Activated naive CD8-positive, alpha-beta T cell treated with anti-CD3 and anti-CD28 coated beads for 36 hours (primary cell): Measurements from ENCODE around the gene DAB1. TPM values are rescaled to one million over a fixed set of nuclear protein-coding genes. Genes with fewer than 3 reads are reported as not detected.
A peak's percentile ranks its signal among the peaks of the same experiment; 100 is the strongest.

Experiments
- DNase-seq: peaks from one replicate; pipeline ENCODE4 v3.0.0; 2021
- H3K27ac Mint-ChIP-seq: one replicate; pipeline ENCODE4 v1.8.0; 2022; ENCODE audit warnings: mild to moderate bottlenecking, moderate library complexity, mixed read lengths
- H3K27me3 Mint-ChIP-seq: one replicate; pipeline ENCODE4 v1.8.0; 2022; ENCODE audit warnings: mild to moderate bottlenecking, mixed read lengths
- H3K36me3 Mint-ChIP-seq: one replicate; pipeline ENCODE4 v1.8.0; 2021; ENCODE audit warnings: mild to moderate bottlenecking, mixed read lengths
- H3K4me1 Mint-ChIP-seq: one replicate; pipeline ENCODE4 v1.8.0; 2021; ENCODE audit warnings: mixed read lengths
- H3K4me3 Mint-ChIP-seq: one replicate; pipeline ENCODE4 v1.8.0; 2022; ENCODE audit warnings: mild to moderate bottlenecking, moderate library complexity, mixed read lengths
- H3K9me3 Mint-ChIP-seq: one replicate; pipeline ENCODE4 v1.8.0; 2022; ENCODE audit warnings: mixed read lengths
- total RNA-seq, 2 experiments: library from RNA; stranded (reverse); gene quantifications; one replicate each; pipeline ENCODE4 v1.2.3, GENCODE V29; 2021

DAB1 gene
- total RNA-seq, 2 experiments from 2014 or later = not detected

- no peak for DNase-seq
- H3K36me3 Mint-ChIP-seq = no peaks in the 10 kb centered on the region
- no peak overlapping the region for H3K27ac Mint-ChIP-seq
- H3K27me3 Mint-ChIP-seq = no peaks in the 10 kb centered on the region
- H3K4me3 Mint-ChIP-seq = no peak overlapping the region
- H3K4me1 Mint-ChIP-seq = no peaks in the 10 kb centered on the region
- no peaks in the 10 kb centered on the region for H3K9me3 Mint-ChIP-seq
Measured at GRCh38 chr1:57327336-57327735, 96.5 kb downstream of the DAB1 start.

GRCh38 chr1:57325536-57325935 lies 98.3 kb downstream of the DAB1 start:
- no peak overlapping the region for H3K4me3 Mint-ChIP-seq
- no peaks in the 10 kb centered on the region for H3K9me3 Mint-ChIP-seq
- no peak overlapping the region for H3K27ac Mint-ChIP-seq
- no peaks in the 10 kb centered on the region for H3K27me3 Mint-ChIP-seq
- DNase-seq = no peak
- no peaks in the 10 kb centered on the region for H3K36me3 Mint-ChIP-seq
- H3K4me1 Mint-ChIP-seq = no peaks in the 10 kb centered on the region

GRCh38 chr1:57325117-57325516 lies 98.7 kb downstream of the DAB1 start:
- no peak overlapping the region for H3K4me3 Mint-ChIP-seq
- no peaks in the 10 kb centered on the region for H3K36me3 Mint-ChIP-seq
- no peaks in the 10 kb centered on the region for H3K4me1 Mint-ChIP-seq
- H3K27ac Mint-ChIP-seq = no peak overlapping the region
- DNase-seq = no peak
- no peaks in the 10 kb centered on the region for H3K27me3 Mint-ChIP-seq
- H3K9me3 Mint-ChIP-seq = no peaks in the 10 kb centered on the region

GRCh38 chr1:57324388-57324787 lies 99.5 kb downstream of the DAB1 start:
- DNase-seq = no peak
- Mint-ChIP-seq H3K27ac (no peak overlapping the region), H3K9me3 (no peaks in the 10 kb centered on the region), H3K27me3 (no peaks in the 10 kb centered on the region), H3K4me3 (no peak overlapping the region), H3K4me1 (no peaks in the 10 kb centered on the region), H3K36me3 (no peaks in the 10 kb centered on the region)

- no peaks in the 10 kb centered on the region for H3K27me3 Mint-ChIP-seq
- H3K27ac Mint-ChIP-seq = no peak overlapping the region
- peaks cover 4% of the 10 kb centered on the region for H3K9me3 Mint-ChIP-seq
- H3K4me1 Mint-ChIP-seq = no peaks in the 10 kb centered on the region
- H3K4me3 Mint-ChIP-seq = no peak overlapping the region
- no peaks in the 10 kb centered on the region for H3K36me3 Mint-ChIP-seq
- DNase-seq = no peak
Measured at GRCh38 chr1:57321776-57322175, 102.1 kb downstream of the DAB1 start.

GRCh38 chr1:57319791-57320190 lies 104.1 kb downstream of the DAB1 start:
- no peaks in the 10 kb centered on the region for H3K36me3 Mint-ChIP-seq
- no peaks in the 10 kb centered on the region for H3K4me1 Mint-ChIP-seq
- no peak overlapping the region for H3K27ac Mint-ChIP-seq
- no peak for DNase-seq
- no peaks in the 10 kb centered on the region for H3K27me3 Mint-ChIP-seq
- H3K4me3 Mint-ChIP-seq = no peak overlapping the region
- H3K9me3 Mint-ChIP-seq = peaks cover 4% of the 10 kb centered on the region

- H3K36me3 Mint-ChIP-seq = no peaks in the 10 kb centered on the region
- DNase-seq = no peak
- peaks cover 4% of the 10 kb centered on the region for H3K9me3 Mint-ChIP-seq
- no peaks in the 10 kb centered on the region for H3K4me1 Mint-ChIP-seq
- no peak overlapping the region for H3K4me3 Mint-ChIP-seq
- H3K27ac Mint-ChIP-seq = no peak overlapping the region
- no peaks in the 10 kb centered on the region for H3K27me3 Mint-ChIP-seq
Measured at GRCh38 chr1:57319165-57319564, 104.7 kb downstream of the DAB1 start.

GRCh38 chr1:57316861-57317260 lies 107.0 kb downstream of the DAB1 start:
- Mint-ChIP-seq H3K36me3 (no peaks in the 10 kb centered on the region), H3K27ac (no peak overlapping the region)

GRCh38 chr1:57316291-57316690 lies 107.6 kb downstream of the DAB1 start:
- Mint-ChIP-seq H3K27me3 (no peaks in the 10 kb centered on the region), H3K4me1 (no peaks in the 10 kb centered on the region), H3K36me3 (no peaks in the 10 kb centered on the region), H3K27ac (no peak overlapping the region), H3K9me3 (peaks cover 4% of the 10 kb centered on the region), H3K4me3 (no peak overlapping the region)
- no peak for DNase-seq

More at GRCh38 chr1:57316861-57317260, 107.0 kb downstream of the DAB1 start:
- H3K4me1 Mint-ChIP-seq = no peaks in the 10 kb centered on the region
- H3K4me3 Mint-ChIP-seq = no peak overlapping the region
- H3K27me3 Mint-ChIP-seq = no peaks in the 10 kb centered on the region
- peaks cover 4% of the 10 kb centered on the region for H3K9me3 Mint-ChIP-seq
- no peak for DNase-seq

- H3K36me3 Mint-ChIP-seq = no peaks in the 10 kb centered on the region
- H3K27me3 Mint-ChIP-seq = peaks cover 8% of the 10 kb centered on the region
- no peak overlapping the region for H3K27ac Mint-ChIP-seq
- peaks cover 3% of the 10 kb centered on the region for H3K9me3 Mint-ChIP-seq
- no peak overlapping the region for H3K4me3 Mint-ChIP-seq
- H3K4me1 Mint-ChIP-seq = no peaks in the 10 kb centered on the region
- DNase-seq = no peak
Measured at GRCh38 chr1:57312869-57313268, 111.0 kb downstream of the DAB1 start.

- peaks cover 3% of the 10 kb centered on the region for H3K36me3 Mint-ChIP-seq
- peaks cover 6% of the 10 kb centered on the region for H3K4me1 Mint-ChIP-seq
- no peak for DNase-seq
- peaks cover 6% of the 10 kb centered on the region for H3K9me3 Mint-ChIP-seq
- no peak overlapping the region for H3K27ac Mint-ChIP-seq
- peaks cover 8% of the 10 kb centered on the region for H3K27me3 Mint-ChIP-seq
- no peak overlapping the region for H3K4me3 Mint-ChIP-seq
Measured at GRCh38 chr1:57311411-57311810, 112.4 kb downstream of the DAB1 start.

- H3K36me3 Mint-ChIP-seq = peaks cover 3% of the 10 kb centered on the region
- DNase-seq = no peak
Measured at GRCh38 chr1:57311006-57311405, 112.9 kb downstream of the DAB1 start.

GRCh38 chr1:57309630-57310029 lies 114.2 kb downstream of the DAB1 start:
- peaks cover 6% of the 10 kb centered on the region for H3K9me3 Mint-ChIP-seq
- H3K36me3 Mint-ChIP-seq = peaks cover 3% of the 10 kb centered on the region
- H3K27ac Mint-ChIP-seq = no peak overlapping the region
- H3K27me3 Mint-ChIP-seq = peaks cover 8% of the 10 kb centered on the region
- H3K4me1 Mint-ChIP-seq = peaks cover 6% of the 10 kb centered on the region
- H3K4me3 Mint-ChIP-seq = no peak overlapping the region
- no peak for DNase-seq

More at GRCh38 chr1:57311006-57311405, 112.9 kb downstream of the DAB1 start:
- Mint-ChIP-seq H3K27me3 (peaks cover 8% of the 10 kb centered on the region), H3K9me3 (peaks cover 6% of the 10 kb centered on the region), H3K4me3 (no peak overlapping the region), H3K4me1 (peaks cover 6% of the 10 kb centered on the region), H3K27ac (no peak overlapping the region)

- H3K27me3 Mint-ChIP-seq = peaks cover 14% of the 10 kb centered on the region
- peaks cover 3% of the 10 kb centered on the region for H3K36me3 Mint-ChIP-seq
- peak; percentile 16 for DNase-seq
- H3K9me3 Mint-ChIP-seq = peaks cover 6% of the 10 kb centered on the region
- peaks cover 6% of the 10 kb centered on the region for H3K4me1 Mint-ChIP-seq
- H3K27ac Mint-ChIP-seq = no peak overlapping the region
- H3K4me3 Mint-ChIP-seq = no peak overlapping the region
Measured at GRCh38 chr1:57307392-57308170, 116.3 kb downstream of the DAB1 start.

GRCh38 chr1:57304591-57304990 lies 119.3 kb downstream of the DAB1 start:
- Mint-ChIP-seq H3K27me3 (peaks cover 9% of the 10 kb centered on the region), H3K36me3 (peaks cover 3% of the 10 kb centered on the region), H3K4me1 (peaks cover 6% of the 10 kb centered on the region), H3K4me3 (no peak overlapping the region), H3K9me3 (peaks cover 6% of the 10 kb centered on the region), H3K27ac (no peak overlapping the region)
- DNase-seq = no peak
